Daoy (cell line): ENCODE data around the gene KCNJ4. TPM values are rescaled to one million over a fixed set of nuclear protein-coding genes. Genes with fewer than 3 reads are reported as not detected.
"Not testable (repeated sequence)": the region's sequence is repeated elsewhere in the genome, so short reads cannot be mapped to it uniquely, and the experiment has no call there.

Source experiments
- DNase-seq: peaks from one replicate; pipeline ENCODE4 v3.0.0-alpha.2; 2015; ENCODE audit warnings: low read depth
- total RNA-seq: library from RNA; depleted of rRNA; stranded (reverse); fragments of >200 nt; shearing (Covaris generic); gene quantifications from 2 replicates; pipeline ENCODE4 v1.2.3, GENCODE V29; 2014; rRNA removed

The KCNJ4 gene
- total RNA-seq, 1 experiment from 2014 or later, result 0.80 TPM

GRCh38 chr22:38381371-38381770, 73.6 kb downstream of the KCNJ4 start:
- not testable (repeated sequence) for DNase-seq

Other genes with a start within 250 kb of the KCNJ4 start
- gene TMEM184B, start 182.2 kb downstream of the KCNJ4 start, total RNA-seq, result 9.7 and 12.8 TPM in 2 replicates
- 51.6 and 62.7 TPM in 2 replicates for gene CSNK1E, start 137.8 kb downstream of the KCNJ4 start, total RNA-seq
- 17.5 and 18.5 TPM in 2 replicates for gene KDELR3, start 12.9 kb upstream of the KCNJ4 start, total RNA-seq
- gene DDX17, start 51.1 kb upstream of the KCNJ4 start, total RNA-seq, result 297 and 331 TPM in 2 replicates
- gene DMC1, start 115.0 kb upstream of the KCNJ4 start, total RNA-seq, result 0.06 TPM in 1 of 2 replicates, not detected in the other
- gene FAM227A, start 201.2 kb upstream of the KCNJ4 start, total RNA-seq, result 0.06 and 0.80 TPM in 2 replicates
- 11.9 and 21.8 TPM in 2 replicates for gene CBY1, start 201.4 kb upstream of the KCNJ4 start, total RNA-seq
- gene TOMM22, start 226.8 kb upstream of the KCNJ4 start, total RNA-seq, result 70.4 and 79.0 TPM in 2 replicates
- 45.2 and 51.5 TPM in 2 replicates for gene JOSD1, start 245.7 kb upstream of the KCNJ4 start, total RNA-seq